SJCRH30 (cell line): ENCODE measurements around the gene LURAP1L. TPM values are rescaled to one million over a fixed set of nuclear protein-coding genes. Genes with fewer than 3 reads are reported as not detected.

Experiments
- DNase-seq, 2 experiments: peaks; one replicate each; pipeline ENCODE4 v3.0.0-alpha.2; 2015 to 2020
- H3K27ac ChIP-seq: fragments of 250-450 bp; sonication (Bioruptor Pico); 2 replicates; pipeline ENCODE4 v1.5.1; 2020; ENCODE audit warnings: mild to moderate bottlenecking, moderate library complexity
- H3K27me3 ChIP-seq: fragments of 250-450 bp; sonication (Bioruptor Pico); 2 replicates; pipeline ENCODE4 v1.5.1; 2020; ENCODE audit warnings: mild to moderate bottlenecking, moderate library complexity
- H3K36me3 ChIP-seq: fragments of 250-450 bp; sonication (Bioruptor Pico); 2 replicates; pipeline ENCODE4 v1.5.1; 2020; ENCODE audit warnings: mild to moderate bottlenecking, moderate library complexity
- H3K4me1 ChIP-seq: fragments of 250-450 bp; sonication (Bioruptor Pico); 2 replicates; pipeline ENCODE4 v1.5.1; 2020; ENCODE audit warnings: mild to moderate bottlenecking, moderate library complexity
- H3K4me3 ChIP-seq: fragments of 250-450 bp; sonication (Bioruptor Pico); 2 replicates; pipeline ENCODE4 v1.5.1; 2020; ENCODE audit warnings: mild to moderate bottlenecking, moderate library complexity
- H3K9me3 ChIP-seq: fragments of 250-450 bp; sonication (Bioruptor Pico); replicated peaks from 2 replicates; pipeline ENCODE4 v1.5.1; 2020; ENCODE audit warnings: mild to moderate bottlenecking, moderate library complexity
- total RNA-seq: library from RNA; depleted of rRNA; stranded (reverse); fragments of >200 nt; shearing (Covaris generic); gene quantifications from 2 replicates; pipeline ENCODE4 v1.2.3, GENCODE V29; 2014; rRNA removed

Gene LURAP1L, protein sequence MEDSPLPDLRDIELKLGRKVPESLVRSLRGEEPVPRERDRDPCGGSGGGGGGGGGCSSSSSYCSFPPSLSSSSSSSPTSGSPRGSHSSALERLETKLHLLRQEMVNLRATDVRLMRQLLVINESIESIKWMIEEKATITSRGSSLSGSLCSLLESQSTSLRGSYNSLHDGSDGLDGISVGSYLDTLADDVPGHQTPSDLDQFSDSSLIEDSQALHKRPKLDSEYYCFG
- 5.3 and 6.4 TPM in 2 replicates for total RNA-seq

DNA sequence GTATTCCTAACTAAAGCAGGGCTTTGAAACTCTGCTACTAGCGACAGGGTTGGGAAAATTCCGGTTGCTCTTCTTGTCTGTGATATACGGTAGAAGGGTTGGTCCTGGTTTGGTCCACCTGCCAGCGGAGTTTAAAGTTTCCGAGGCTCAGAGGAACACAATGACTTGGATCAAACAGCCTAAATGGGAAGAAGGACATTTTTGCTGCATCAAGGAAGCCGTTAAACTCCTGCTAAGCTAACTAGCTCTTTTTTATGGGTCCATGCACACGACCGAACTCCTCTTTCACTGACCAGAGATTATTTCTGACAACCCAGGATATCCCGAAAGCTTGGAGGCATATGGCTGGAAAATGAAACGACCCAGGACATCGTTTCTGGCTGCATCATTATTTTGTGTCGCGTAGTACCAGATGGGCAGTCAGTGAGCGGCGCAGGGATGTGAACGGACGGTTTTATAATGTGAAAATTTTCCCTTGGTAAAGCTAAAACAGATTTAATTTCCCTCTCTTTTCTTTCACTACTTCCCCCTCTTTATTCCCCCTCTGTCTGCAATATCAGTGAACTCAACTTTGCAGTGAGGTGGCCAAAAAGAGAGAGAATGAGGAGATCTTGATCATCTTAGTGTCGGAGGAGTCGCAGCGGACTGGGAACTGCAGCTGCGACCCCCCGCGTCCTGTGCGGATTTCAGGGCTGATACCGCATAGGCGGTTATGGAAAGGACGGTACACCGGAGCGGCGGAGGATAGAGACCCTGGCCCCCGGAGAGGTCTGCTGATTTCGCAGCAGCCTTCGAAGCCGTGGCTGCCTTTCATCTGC lies at the start of gene LURAP1L:
TSS of gene LURAP1L (plus strand) at position 160 of the 818 bp plus-strand sequence. CDS start 696 bp downstream, outside the sequence.
- no peaks in the 10 kb centered on the region for H3K9me3 ChIP-seq
- H3K4me3 ChIP-seq, result peak within 1 kb of the TSS; percentile 62
- no peaks in the 10 kb centered on the region for H3K27me3 ChIP-seq
- H3K4me1 ChIP-seq, result peaks cover 5% of the 10 kb centered on the region; the same call in 1 of the 2 replicates
- H3K27ac ChIP-seq, result peak within 1 kb of the TSS; percentile 91
- H3K36me3 ChIP-seq, result no peaks in the 10 kb centered on the region
- DNase-seq, result peak; percentile 52 to 79

DNA sequence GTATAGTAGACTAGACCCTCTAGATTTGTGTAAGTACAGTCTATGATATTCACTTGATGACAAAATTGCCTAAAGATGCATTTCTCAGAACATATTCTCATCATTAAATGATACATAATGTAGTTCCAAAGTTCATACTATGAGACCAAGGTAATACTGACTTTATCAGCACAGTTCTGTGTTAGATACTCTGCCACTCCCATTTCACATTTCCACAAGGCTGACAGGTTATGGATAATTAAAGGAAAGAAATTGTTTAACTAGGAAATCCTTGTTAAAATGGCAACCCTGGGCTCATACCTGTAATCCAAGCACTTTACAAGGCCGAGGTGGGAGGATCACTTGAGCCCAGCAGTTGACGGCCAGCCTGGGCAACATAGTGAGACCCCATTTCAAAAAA lies 48.0 kb upstream of the LURAP1L start:
- H3K4me1 ChIP-seq, result no peaks in the 10 kb centered on the region
- H3K27ac ChIP-seq, result no peak overlapping the region
- H3K9me3 ChIP-seq, result no peaks in the 10 kb centered on the region
- H3K4me3 ChIP-seq, result no peak overlapping the region
- no peaks in the 10 kb centered on the region for H3K36me3 ChIP-seq
- no peaks in the 10 kb centered on the region for H3K27me3 ChIP-seq
- DNase-seq, result no peak

DNA sequence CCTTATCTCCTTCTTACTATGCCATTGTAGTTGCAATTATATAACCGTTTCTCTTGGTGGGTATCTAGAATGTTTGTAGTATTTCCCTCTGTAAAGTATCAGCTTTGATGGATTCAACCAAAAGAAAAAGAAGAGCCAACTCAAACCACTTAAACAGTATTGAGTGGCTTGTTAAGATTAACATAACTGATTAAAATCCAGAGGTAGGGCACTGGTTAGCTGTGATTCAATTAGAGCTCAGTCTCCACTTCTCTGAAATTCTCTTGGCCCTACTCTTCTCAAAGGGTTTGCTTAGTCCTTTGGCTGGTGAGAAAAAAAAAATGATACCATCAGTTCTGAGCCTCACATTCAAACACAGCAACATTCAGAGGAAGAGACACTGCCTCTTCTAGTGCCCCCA lies 44.6 kb upstream of the LURAP1L start:
- Histone ChIP-seq H3K9me3 (no peaks in the 10 kb centered on the region), H3K4me3 (no peak overlapping the region), H3K36me3 (no peaks in the 10 kb centered on the region), H3K27me3 (no peaks in the 10 kb centered on the region), H3K27ac (no peak overlapping the region), H3K4me1 (no peaks in the 10 kb centered on the region)
- DNase-seq, result no peak

DNA sequence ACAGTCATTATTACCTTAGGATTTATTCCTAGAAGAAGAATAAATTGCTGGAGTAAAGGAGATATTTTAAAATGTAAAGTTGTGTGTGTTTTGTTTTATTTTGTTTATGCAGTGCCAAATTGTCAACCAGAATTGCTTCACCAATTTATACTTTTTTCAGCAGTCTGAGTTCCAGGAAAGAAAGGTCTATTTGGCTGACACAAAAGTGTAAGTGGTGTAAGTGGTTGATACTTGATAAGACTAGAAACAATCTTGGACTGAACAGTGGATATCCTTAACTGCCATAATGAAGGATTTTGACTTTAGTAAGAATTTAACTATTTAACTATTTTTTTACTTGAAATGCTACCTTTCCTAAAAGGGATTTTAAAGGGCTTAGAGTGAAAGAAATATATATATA lies 43.9 kb upstream of the LURAP1L start:
- Histone ChIP-seq H3K27ac (no peak overlapping the region), H3K9me3 (no peaks in the 10 kb centered on the region), H3K4me1 (no peaks in the 10 kb centered on the region), H3K36me3 (no peaks in the 10 kb centered on the region), H3K27me3 (no peaks in the 10 kb centered on the region), H3K4me3 (no peak overlapping the region)
- DNase-seq, result no peak

DNA sequence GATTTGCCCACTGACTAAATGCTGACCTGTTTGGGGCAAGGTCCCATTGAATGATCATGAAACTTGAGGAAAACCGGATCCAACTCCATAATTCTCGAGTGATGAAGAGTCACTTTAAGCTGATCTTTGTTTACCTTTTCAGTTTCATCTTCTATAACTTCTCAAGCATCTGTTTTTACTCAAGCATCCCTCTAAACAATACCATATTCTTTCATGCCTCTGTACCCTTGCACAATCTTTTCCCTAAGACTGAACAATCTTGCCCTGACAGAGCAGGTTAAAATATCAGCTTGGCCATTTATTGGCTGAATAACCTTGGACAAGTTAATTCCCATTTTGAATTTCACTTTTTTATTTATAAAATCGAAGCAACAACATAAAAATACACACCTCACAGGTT lies 41.8 kb upstream of the LURAP1L start:
- no peaks in the 10 kb centered on the region for H3K4me1 ChIP-seq
- no peaks in the 10 kb centered on the region for H3K9me3 ChIP-seq
- H3K27ac ChIP-seq, result no peak overlapping the region
- no peaks in the 10 kb centered on the region for H3K36me3 ChIP-seq
- H3K27me3 ChIP-seq, result no peaks in the 10 kb centered on the region
- no peak overlapping the region for H3K4me3 ChIP-seq
- no peak for DNase-seq

DNA sequence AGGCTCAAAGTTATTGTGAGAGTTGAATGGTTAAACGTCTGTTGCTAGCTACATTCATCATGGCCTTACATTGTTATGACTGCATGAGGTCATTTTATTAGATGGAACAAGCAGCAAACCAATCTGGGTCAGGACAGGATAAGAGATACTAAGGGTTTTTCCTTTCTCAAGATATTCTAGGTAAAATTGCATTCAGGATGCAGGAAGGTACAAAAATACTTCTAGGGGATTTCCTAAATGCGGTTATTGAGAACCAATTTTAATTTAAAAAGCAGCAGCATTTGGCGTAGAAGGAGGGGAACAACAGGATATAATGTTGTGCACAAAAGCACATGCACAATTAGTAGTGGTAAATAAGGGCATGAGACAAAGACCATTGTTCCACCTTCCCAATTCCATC lies 39.2 kb upstream of the LURAP1L start:
- no peaks in the 10 kb centered on the region for H3K4me1 ChIP-seq
- H3K36me3 ChIP-seq, result no peaks in the 10 kb centered on the region
- H3K9me3 ChIP-seq, result no peaks in the 10 kb centered on the region
- no peaks in the 10 kb centered on the region for H3K27me3 ChIP-seq
- H3K4me3 ChIP-seq, result no peak overlapping the region
- no peak for DNase-seq
- no peak overlapping the region for H3K27ac ChIP-seq

DNA sequence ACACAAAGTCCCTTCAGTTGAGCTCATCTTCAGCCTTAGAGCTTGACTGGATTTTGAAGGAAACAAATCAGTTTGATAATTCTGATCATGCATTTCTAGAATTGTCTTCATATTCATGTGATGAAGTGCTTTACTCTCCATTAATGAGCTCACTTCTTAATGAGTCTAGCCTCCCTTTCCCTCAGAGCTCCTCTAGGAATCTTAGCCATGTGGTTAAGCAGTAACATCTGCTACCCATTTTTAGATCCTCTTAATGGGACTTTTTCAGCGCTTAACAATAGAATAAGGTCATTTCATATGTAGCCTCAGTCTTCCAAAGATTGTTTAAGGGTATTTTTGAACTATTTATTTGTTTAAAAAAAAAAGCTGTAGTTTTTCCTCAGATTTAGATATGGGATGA lies 36.9 kb upstream of the LURAP1L start:
- Histone ChIP-seq H3K27me3 (no peaks in the 10 kb centered on the region), H3K4me3 (no peak overlapping the region), H3K4me1 (no peaks in the 10 kb centered on the region), H3K27ac (no peak overlapping the region), H3K36me3 (no peaks in the 10 kb centered on the region), H3K9me3 (no peaks in the 10 kb centered on the region)
- DNase-seq, result no peak

DNA sequence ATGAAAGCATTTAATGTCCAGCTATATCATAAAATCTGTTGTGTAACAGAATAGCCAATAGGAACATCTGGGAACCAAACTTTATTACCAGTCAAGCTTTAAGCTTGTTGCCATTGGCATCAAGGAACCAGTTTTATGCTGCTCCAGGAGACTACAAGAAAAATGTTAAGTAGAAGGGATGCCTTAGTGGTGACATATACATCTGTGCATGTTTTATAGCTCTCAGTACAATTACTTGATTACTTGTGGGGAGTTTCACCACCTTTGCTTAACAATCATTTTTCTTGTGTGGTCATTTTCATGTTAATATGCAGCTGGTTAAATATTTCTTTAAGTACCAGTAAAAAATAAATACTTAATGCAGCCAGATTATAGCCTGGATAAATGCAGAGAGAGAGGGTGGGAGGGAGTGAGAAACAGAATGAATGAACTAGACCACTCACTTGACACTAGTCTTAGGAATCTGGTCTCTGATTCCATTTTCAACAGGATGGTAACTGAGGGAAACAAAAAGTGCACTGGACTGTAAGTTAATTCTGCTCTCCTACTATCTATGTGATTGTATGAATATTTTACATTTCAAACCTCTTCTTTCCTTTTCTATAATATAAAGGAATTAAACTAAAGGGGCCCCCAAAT lies 35.7 kb upstream of the LURAP1L start:
- Histone ChIP-seq H3K4me3 (no peak overlapping the region), H3K4me1 (no peaks in the 10 kb centered on the region), H3K27me3 (no peaks in the 10 kb centered on the region), H3K36me3 (no peaks in the 10 kb centered on the region), H3K9me3 (no peaks in the 10 kb centered on the region), H3K27ac (no peak overlapping the region)
- DNase-seq, result no peak

DNA sequence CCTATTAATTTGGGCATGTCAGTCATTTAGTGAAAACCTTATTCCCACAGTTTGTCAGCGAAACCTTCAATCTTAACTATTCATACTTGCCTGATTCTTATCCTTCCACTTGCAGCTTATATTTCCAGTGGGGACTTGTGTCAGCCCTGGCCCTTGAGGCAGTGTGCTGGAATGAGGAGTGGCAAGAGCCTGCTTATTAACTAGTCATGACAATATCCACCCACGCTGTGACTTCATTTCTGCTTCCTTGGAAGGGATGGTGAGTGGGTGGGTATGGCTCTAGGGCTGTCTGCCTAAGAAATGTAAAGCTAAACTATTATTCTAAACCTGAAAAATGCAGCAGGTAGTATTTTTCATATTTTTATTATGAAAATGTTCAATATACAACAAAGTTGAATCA lies 34.0 kb upstream of the LURAP1L start:
- Histone ChIP-seq H3K36me3 (no peaks in the 10 kb centered on the region), H3K27ac (no peak overlapping the region), H3K4me1 (no peaks in the 10 kb centered on the region), H3K4me3 (no peak overlapping the region), H3K9me3 (no peaks in the 10 kb centered on the region), H3K27me3 (no peaks in the 10 kb centered on the region)
- DNase-seq, result no peak

DNA sequence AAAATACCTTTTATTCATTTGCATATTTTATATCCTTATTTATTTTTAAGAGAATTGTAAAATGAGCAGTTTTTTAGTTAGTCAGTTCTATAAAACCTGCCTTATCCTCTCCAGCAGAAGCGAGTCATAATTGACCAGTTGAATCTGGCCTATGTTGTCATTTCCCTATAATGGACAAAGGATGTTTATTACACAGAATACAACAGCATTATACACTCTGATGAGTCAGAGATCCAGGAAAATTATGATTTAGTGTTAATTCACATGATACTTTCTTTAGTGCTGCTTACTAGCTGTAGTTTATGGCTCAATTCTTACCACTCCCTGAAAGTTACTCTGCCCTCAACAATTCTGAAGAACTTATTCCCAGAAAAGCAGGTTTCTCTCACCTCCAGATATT lies 26.8 kb upstream of the LURAP1L start:
- Histone ChIP-seq H3K36me3 (no peaks in the 10 kb centered on the region), H3K4me3 (no peak overlapping the region), H3K27ac (no peak overlapping the region), H3K27me3 (no peaks in the 10 kb centered on the region), H3K9me3 (no peaks in the 10 kb centered on the region), H3K4me1 (no peaks in the 10 kb centered on the region)
- DNase-seq, result no peak

DNA sequence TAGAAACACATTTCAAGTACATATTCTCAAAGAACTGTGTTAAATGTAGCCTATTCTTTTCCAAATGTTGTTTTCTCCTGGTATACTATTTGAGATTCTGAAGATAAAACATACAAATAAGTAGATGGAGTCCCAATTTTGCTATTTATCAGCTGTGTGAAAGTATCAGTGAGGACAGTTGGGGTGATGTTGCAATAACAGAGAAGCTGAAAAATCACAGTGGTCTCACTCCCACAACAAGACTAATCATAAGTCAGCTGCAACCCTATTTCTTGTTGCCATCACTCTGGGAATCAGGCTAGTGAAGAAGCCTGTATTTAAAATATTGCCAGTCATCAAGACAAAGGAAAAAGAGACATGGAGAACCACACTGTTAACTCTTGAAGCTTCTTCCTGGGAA lies 25.9 kb upstream of the LURAP1L start:
- H3K4me3 ChIP-seq, result no peak overlapping the region
- no peaks in the 10 kb centered on the region for H3K36me3 ChIP-seq
- no peaks in the 10 kb centered on the region for H3K27me3 ChIP-seq
- no peaks in the 10 kb centered on the region for H3K4me1 ChIP-seq
- H3K9me3 ChIP-seq, result no peaks in the 10 kb centered on the region
- DNase-seq, result no peak
- H3K27ac ChIP-seq, result no peak overlapping the region

DNA sequence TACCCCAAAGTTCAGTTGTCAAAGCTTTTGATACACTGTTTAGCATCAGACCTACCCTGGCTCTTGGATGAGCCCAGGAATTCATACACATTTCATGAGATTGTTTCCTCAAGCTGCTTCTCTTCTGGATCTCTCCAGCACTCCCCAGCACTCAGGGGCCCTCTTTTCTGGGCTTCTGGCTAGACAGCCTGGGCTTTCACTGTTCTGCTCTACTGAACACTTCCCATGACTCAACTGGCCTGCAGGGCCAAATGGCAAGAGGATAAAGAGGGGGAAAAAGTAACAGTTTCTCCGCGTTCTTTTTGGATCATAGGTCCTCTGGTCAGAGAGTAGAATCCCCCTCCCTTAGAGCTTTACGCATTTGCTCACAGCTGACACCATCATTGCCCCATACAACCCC lies 20.9 kb upstream of the LURAP1L start:
- H3K36me3 ChIP-seq, result no peaks in the 10 kb centered on the region
- no peak overlapping the region for H3K27ac ChIP-seq
- no peak for DNase-seq
- H3K27me3 ChIP-seq, result no peaks in the 10 kb centered on the region
- no peaks in the 10 kb centered on the region for H3K4me1 ChIP-seq
- H3K4me3 ChIP-seq, result no peak overlapping the region
- H3K9me3 ChIP-seq, result no peaks in the 10 kb centered on the region

DNA sequence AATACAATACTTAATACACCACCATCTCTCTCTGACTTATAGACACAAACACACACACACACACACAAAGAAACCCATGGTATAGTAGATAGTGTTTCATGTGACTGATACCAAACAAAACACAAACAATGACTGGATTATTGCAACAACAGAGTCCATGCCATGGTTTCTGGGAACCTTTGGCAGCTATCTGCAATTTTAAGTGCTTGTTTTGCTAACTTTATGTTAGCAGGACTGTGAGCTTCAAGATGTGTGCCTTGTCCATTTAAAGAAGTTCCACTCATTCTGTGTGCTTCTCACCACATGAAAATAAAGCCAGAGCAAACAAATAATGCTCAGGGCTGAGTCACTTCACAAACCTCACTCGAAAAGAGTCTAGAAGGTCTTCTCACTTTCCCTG lies 15.1 kb upstream of the LURAP1L start:
- Histone ChIP-seq H3K27ac (no peak overlapping the region), H3K27me3 (no peaks in the 10 kb centered on the region), H3K36me3 (no peaks in the 10 kb centered on the region), H3K9me3 (no peaks in the 10 kb centered on the region), H3K4me3 (no peak overlapping the region), H3K4me1 (no peaks in the 10 kb centered on the region; the same call in 1 of the 2 replicates)
- DNase-seq, result no peak

DNA sequence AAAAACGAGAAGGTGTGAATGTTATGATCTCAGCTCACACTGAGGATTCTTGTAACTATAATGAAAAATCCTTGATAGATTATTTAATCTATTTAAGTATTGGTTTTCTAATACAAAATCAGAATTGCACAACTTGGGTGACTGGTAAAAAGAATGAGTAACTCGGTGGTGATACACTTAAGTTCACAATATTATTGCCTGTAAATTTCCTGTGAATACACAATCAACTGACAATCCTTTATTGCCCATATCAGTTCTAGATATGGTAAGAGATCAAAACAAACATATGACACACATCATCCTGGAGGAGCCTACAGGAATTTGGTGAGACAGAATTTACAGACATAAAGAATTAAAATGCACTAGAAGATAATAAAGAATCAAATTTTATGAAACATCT lies 14.1 kb upstream of the LURAP1L start:
- Histone ChIP-seq H3K36me3 (no peaks in the 10 kb centered on the region), H3K27me3 (no peaks in the 10 kb centered on the region), H3K9me3 (no peaks in the 10 kb centered on the region), H3K4me1 (no peaks in the 10 kb centered on the region; the same call in 1 of the 2 replicates), H3K27ac (no peak overlapping the region), H3K4me3 (no peak overlapping the region)
- no peak for DNase-seq

DNA sequence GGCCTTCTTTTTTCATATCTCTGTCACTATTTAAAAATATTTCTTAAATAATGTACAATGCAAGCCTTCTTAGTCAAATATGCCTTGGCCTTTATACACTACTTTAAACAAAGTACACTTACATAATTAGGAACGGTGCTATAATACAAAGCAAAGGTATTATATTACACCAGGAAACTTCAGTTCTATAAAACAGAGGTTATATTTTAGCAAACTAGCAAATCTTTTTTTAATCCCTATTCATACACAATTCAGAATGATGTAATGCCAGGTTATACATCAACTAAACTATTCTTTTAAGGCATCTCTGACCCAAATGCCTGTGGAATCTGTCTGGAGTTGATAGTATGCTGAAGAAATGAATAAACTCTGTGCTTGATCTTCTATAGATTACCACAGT lies 10.7 kb upstream of the LURAP1L start:
- H3K4me3 ChIP-seq, result no peak overlapping the region
- H3K4me1 ChIP-seq, result no peaks in the 10 kb centered on the region; the same call in 1 of the 2 replicates
- no peak for DNase-seq
- H3K27me3 ChIP-seq, result no peaks in the 10 kb centered on the region
- no peak overlapping the region for H3K27ac ChIP-seq
- no peaks in the 10 kb centered on the region for H3K9me3 ChIP-seq
- H3K36me3 ChIP-seq, result no peaks in the 10 kb centered on the region
